Ectodermal cell (in vitro differentiated cells): ENCODE data around the gene ETFDH.
"Not testable (repeated sequence)": the region's sequence is repeated elsewhere in the genome, so short reads cannot be mapped to it uniquely, and the experiment has no call there.

ENCODE experiments used
- H3K27ac ChIP-seq: 2 replicates; pipeline ENCODE4 v1.7.0; 2013; ENCODE audit warnings: mild to moderate bottlenecking, low read depth, low read length; ENCODE audit not compliant: insufficient read depth, poor library complexity, severe bottlenecking
- H3K27me3 ChIP-seq: 2 replicates; pipeline ENCODE4 v1.7.0; 2013; ENCODE audit warnings: mild to moderate bottlenecking, low read length; ENCODE audit not compliant: insufficient read depth, control insufficient read depth, poor library complexity, severe bottlenecking
- H3K36me3 ChIP-seq: one replicate; pipeline ENCODE4 v1.7.0; 2013; ENCODE audit warnings: low read length; ENCODE audit not compliant: control insufficient read depth, insufficient read depth
- H3K4me1 ChIP-seq: one replicate; pipeline ENCODE4 v1.7.0; 2013; ENCODE audit warnings: low read length; ENCODE audit not compliant: control insufficient read depth, insufficient read depth
- H3K4me3 ChIP-seq: 2 replicates; pipeline ENCODE4 v1.7.0; 2013; ENCODE audit warnings: low read depth, low read length, control low read depth; ENCODE audit not compliant: insufficient read depth
- H3K9me3 ChIP-seq: 2 replicates; pipeline ENCODE4 v1.7.0; 2013; ENCODE audit warnings: mild to moderate bottlenecking, low read length, moderate library complexity; ENCODE audit not compliant: control insufficient read depth
- WGBS, 2 experiments: methylation state at CpG; one replicate each; pipeline ENCODE4 v1.1.7; 2013; ENCODE audit warnings: missing lambda C conversion rate in 2 of 2; 5-methylcytosine and 5-hydroxymethylcytosine counted together

Gene ETFDH

DNA sequence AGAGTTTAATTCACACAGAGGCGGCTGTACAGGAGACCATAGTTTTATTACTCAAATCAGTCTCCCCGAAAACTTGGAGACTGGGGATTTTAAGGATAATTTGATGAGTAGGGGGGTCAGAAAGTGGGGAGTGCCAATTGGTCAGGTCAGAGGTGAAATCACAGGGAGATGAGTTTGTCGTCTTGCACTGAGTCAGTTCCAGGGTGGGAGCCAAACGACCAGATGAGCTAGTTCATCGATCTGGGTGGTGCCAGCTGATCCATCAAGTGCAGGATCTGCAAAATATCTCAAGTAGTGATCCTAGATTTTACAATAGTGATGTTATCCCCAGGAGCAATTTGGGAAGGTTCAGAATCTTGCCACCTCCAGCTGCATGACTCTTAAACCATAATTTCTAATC lies 4.0 kb downstream of the ETFDH start:
- H3K9me3 ChIP-seq: no peaks in the 10 kb centered on the region
- 91 to 95% methylated on average over 5 of the region's 5 CpGs for WGBS, 2 experiments
- no peak overlapping the region for H3K27ac ChIP-seq
- H3K4me1 ChIP-seq: no peaks in the 10 kb centered on the region
- no peaks in the 10 kb centered on the region for H3K27me3 ChIP-seq
- no peak overlapping the region for H3K4me3 ChIP-seq
- H3K36me3 ChIP-seq: no peaks in the 10 kb centered on the region

DNA sequence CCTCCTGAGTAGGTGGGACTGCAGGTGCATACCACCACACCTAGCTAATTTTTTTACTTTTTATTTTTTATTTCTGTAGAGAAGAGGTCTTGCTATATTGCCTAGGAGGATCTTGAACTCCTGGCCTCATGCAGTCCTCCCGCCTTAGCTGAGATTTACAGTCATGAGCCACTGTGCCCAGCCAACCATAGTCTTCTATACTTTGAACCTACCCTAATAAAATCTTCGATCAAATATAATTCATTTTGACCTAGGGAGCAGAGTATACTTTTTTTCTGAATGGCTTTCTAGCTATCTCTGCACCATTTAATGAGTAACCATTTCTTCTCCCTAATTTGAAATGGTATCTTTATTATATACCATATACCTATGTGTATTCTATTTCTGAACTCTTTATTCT lies 6.7 kb downstream of the ETFDH start:
- H3K36me3 ChIP-seq: no peaks in the 10 kb centered on the region
- no peaks in the 10 kb centered on the region for H3K4me1 ChIP-seq
- no peak overlapping the region for H3K4me3 ChIP-seq
- H3K27me3 ChIP-seq: no peaks in the 10 kb centered on the region
- WGBS, 2 experiments: 94 to 96% methylated on average over 1 to 2 of the region's 2 CpGs
- H3K27ac ChIP-seq: no peak overlapping the region
- H3K9me3 ChIP-seq: no peaks in the 10 kb centered on the region

DNA sequence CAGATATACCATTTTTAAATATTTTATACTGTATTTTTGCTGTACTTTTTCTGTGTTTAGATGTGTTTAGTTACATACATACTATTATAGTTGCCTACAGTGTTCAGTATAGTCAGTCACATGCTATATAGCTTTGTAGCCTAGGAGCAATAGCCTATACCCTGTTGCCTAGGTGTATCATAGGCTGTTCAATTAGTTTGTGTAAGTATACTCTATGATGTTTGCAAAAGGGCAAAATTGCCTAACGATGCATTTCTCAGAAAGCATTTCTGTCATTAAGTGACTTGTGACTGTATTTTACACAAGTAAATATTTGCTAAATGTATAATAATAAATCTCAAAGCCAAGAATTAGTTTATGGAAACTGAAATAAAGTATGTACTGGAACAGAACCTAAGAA lies 9.5 kb downstream of the ETFDH start:
- Histone ChIP-seq H3K9me3 (no peaks in the 10 kb centered on the region), H3K4me3 (no peak overlapping the region), H3K27ac (no peak overlapping the region), H3K36me3 (no peaks in the 10 kb centered on the region), H3K27me3 (no peaks in the 10 kb centered on the region), H3K4me1 (no peaks in the 10 kb centered on the region)
- 83 to 90% methylated on average over 1 of the region's 1 CpG for WGBS, 2 experiments

DNA sequence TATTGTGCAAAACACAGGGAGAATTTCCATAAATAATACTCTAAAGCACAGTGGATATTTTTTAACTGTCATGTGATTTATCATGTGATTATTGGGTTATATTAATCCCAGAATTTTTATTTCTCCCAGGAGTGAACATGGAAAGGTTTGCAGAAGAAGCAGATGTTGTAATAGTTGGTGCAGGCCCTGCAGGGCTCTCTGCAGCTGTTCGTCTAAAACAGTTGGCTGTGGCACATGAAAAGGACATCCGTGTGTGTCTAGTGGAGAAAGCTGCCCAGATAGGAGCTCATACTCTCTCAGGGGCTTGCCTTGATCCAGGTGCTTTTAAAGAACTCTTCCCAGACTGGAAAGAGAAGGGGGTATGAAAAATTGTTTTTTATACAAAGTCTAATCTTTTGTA lies 10.0 kb downstream of the ETFDH start:
- no peaks in the 10 kb centered on the region for H3K27me3 ChIP-seq
- H3K9me3 ChIP-seq: no peaks in the 10 kb centered on the region
- no peak overlapping the region for H3K4me3 ChIP-seq
- 84 to 93% methylated on average over 2 of the region's 2 CpGs for WGBS, 2 experiments
- no peaks in the 10 kb centered on the region for H3K36me3 ChIP-seq
- H3K4me1 ChIP-seq: no peaks in the 10 kb centered on the region
- no peak overlapping the region for H3K27ac ChIP-seq

DNA sequence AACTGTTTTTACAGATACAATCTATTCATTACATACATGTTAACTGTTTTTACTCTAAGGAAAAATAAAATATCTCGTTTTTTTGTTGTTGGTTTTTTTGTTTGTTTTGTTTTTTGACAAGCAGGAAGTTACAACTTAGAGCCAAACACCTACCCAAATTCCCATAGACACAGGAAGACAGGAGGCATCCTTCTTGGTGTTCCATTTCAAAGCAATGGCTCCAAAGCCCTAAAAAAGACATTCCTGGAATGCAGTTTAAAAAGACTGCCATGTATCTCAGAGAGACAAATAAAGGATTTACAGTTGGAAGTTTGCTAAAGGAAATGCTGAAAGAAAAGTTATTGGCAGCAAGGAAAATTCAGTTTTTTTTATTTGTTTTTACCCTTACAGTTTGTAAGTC lies 16.7 kb downstream of the ETFDH start:
- Histone ChIP-seq H3K27me3 (no peaks in the 10 kb centered on the region), H3K4me3 (no peak overlapping the region), H3K27ac (no peak overlapping the region), H3K4me1 (no peaks in the 10 kb centered on the region), H3K36me3 (no peaks in the 10 kb centered on the region), H3K9me3 (no peaks in the 10 kb centered on the region)
- WGBS, 2 experiments: no CpG with 5 or more reads among the region's 1 CpG

DNA sequence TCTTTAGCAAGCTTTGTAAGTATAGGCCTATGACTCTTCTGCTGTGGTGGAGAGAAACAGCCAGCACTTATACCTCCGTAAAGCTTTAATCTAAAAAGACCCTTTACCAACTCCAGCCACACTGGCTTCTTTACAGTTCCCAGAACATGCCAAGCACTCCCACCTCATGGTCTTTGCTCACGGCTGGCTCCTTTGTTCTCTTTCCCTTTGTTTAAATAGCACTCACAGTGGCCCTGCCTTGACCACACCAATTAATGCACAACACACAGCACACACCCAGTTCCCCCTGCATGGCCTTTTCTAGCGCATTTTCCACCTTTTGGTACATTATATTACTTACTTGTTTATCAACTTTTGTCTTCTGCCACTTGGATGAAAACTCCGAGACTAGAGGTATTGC lies 32.2 kb downstream of the ETFDH start:
- WGBS, 2 experiments: 78 to 81% methylated on average over 4 of the region's 4 CpGs
- Histone ChIP-seq H3K4me1 (no peaks in the 10 kb centered on the region), H3K36me3 (peaks cover 12% of the 10 kb centered on the region), H3K27me3 (no peaks in the 10 kb centered on the region), H3K27ac (no peak overlapping the region), H3K4me3 (no peak overlapping the region), H3K9me3 (no peaks in the 10 kb centered on the region)

DNA sequence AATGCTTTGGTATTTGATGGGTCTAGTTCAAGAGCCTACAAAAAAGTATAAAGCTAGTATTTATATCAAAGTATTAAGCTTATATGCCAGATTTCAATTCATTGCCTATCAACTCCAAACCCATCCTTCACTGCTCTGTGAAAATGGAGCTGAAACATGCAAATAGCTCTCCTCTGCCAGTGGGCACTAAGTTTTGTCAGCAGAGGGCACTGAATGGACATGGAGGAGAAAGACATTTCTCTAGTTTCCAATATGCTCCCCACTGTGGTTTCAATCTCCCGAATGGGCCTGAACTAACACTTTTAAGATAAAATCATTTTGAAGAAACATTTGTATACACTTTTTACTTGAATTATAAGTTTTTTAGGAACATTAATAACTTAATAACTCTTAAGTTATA lies 38.7 kb downstream of the ETFDH start:
- Histone ChIP-seq H3K4me1 (no peaks in the 10 kb centered on the region), H3K27me3 (no peaks in the 10 kb centered on the region), H3K4me3 (no peak overlapping the region), H3K27ac (no peak overlapping the region), H3K36me3 (peaks cover 52% of the 10 kb centered on the region), H3K9me3 (no peaks in the 10 kb centered on the region)
- 67% methylated on average over 1 of the region's 1 CpG; no CpG with 5 or more reads in 1 of the 2 experiments for WGBS, 2 experiments

DNA sequence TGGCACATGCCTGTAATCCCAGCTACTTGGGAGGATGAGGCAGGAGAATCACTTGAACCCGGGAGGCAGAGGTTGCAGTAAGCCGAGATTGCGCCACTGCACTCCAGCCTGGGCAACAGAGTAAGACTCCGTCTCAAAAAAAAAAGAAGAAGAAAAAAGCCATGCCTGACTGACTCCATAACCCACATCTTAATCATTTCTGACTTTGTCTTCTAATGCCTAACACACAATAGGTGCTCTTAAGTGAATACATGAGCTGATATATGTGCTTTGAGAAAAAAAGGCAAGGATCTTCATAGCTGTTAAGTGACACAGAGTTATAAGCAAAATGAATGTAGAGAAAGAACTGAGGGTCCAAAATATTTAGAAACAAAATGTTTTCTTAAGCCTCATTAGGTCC lies 40.5 kb downstream of the ETFDH start:
- not testable (repeated sequence) for H3K27ac ChIP-seq, H3K4me1 ChIP-seq, H3K27me3 ChIP-seq, H3K4me3 ChIP-seq, H3K9me3 ChIP-seq
- 90 to 93% methylated on average over 4 of the region's 4 CpGs for WGBS, 2 experiments
- H3K36me3 ChIP-seq: peaks cover 55% of the 10 kb centered on the region

DNA sequence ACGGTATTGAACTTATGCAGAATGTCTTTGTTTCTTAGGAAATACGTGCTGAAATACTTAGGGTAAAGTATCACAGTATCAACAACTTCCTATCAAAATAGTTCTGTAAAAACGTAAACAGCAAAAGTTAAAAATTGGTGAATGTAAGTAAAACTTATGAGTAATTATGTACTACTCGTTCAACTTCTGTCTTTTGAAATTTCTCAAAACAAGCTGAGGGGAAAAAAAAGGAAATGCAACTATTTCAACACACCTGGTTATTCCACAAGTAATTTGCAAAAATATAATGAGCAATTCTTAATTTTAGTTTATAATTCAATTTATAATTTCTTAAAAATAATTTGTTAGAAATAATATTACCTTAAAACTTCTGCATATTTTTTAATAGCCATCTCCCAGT lies 42.8 kb downstream of the ETFDH start:
- H3K4me3 ChIP-seq: no peak overlapping the region
- H3K27ac ChIP-seq: no peak overlapping the region
- H3K36me3 ChIP-seq: peaks cover 47% of the 10 kb centered on the region
- no peaks in the 10 kb centered on the region for H3K4me1 ChIP-seq
- H3K27me3 ChIP-seq: no peaks in the 10 kb centered on the region
- WGBS, 2 experiments: 100% methylated on average over 1 to 4 of the region's 4 CpGs
- H3K9me3 ChIP-seq: no peaks in the 10 kb centered on the region

DNA sequence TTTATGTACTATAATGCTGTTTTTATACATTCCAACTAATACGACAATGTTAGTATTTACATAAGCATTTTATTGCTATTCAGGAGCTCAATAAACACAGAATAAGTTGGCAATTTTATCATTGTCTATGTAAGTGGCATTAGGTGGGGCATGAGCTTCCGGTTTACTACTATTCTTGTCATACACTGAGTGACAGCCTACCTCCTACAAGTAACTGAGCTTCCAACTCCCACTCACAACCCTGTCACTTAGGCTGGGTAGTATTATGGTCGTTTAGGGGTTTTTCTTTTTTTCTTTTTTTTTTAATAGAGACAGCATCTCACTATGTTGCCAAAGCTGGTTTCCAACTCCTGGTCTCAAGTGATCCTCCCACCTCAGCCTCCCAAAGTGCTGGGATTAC lies 43.7 kb downstream of the ETFDH start:
- Histone ChIP-seq H3K4me1 (no peaks in the 10 kb centered on the region), H3K27ac (no peak overlapping the region), H3K27me3 (no peaks in the 10 kb centered on the region), H3K9me3 (no peaks in the 10 kb centered on the region), H3K36me3 (peaks cover 40% of the 10 kb centered on the region), H3K4me3 (no peak overlapping the region)
- 75% methylated on average over 2 of the region's 3 CpGs; no CpG with 5 or more reads in 1 of the 2 experiments for WGBS, 2 experiments

DNA sequence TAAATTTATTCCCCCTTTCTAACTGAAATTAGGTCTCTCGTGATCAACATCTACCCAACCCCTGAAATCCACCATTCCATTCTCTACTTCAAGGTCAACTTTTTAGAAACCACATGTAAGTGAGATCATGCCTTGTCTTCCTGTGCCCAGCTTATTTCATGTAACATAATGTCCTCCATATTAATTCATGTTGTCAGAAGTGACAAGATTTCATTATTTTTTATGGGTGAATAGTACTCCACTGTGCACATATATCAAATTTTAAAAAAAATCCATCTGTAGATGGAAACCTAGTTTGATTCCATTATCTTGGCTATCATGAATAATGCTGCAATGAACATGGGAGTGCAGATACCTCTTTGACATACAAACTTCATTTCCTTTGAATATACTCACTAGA lies 49.6 kb downstream of the ETFDH start:
- Histone ChIP-seq H3K4me1 (no peaks in the 10 kb centered on the region), H3K4me3 (no peak overlapping the region), H3K36me3 (peaks cover 18% of the 10 kb centered on the region), H3K27me3 (no peaks in the 10 kb centered on the region), H3K9me3 (no peaks in the 10 kb centered on the region), H3K27ac (no peak overlapping the region)
- WGBS, 2 experiments: 93 to 95% methylated on average over 1 of the region's 1 CpG
